ENCODE measurements around the gene NCAPD3. TPM values are rescaled to one million over a fixed set of nuclear protein-coding genes. Genes with fewer than 3 reads are reported as not detected.

NCAPD3 gene
- polyA plus RNA-seq, 3 donors, result 4.0 to 15.2 (median 6.0) TPM

- H3K4me1 Mint-ChIP-seq, result no peaks in the 10 kb centered on the region
- H3K27me3 ChIP-seq (ENCODE audit: control insufficient read depth in 2 of 2, insufficient read depth in 2 of 2, low read length in 2 of 2), result no peaks in the 10 kb centered on the region
- no peaks in the 10 kb centered on the region for H3K27me3 Mint-ChIP-seq (ENCODE audit: low read depth in 3 of 3)
- no peak overlapping the region for H2AFZ ChIP-seq (ENCODE audit: insufficient read depth, low read depth, low read length, poor library complexity, severe bottlenecking)
- no peaks in the 10 kb centered on the region for H3K9me3 Mint-ChIP-seq
- peaks cover 15 to 74% of the 10 kb centered on the region in 2 donors for H3K36me3 ChIP-seq (replicated peaks in 1 of 2; ENCODE audit: control insufficient read depth in 1 of 2, insufficient read depth in 2 of 2, low read length in 2 of 2)
- 100% methylated on average over 1 of the region's 7 CpGs for WGBS (ENCODE audit: insufficient coverage)
- H3K79me2 ChIP-seq (ENCODE audit: insufficient read depth, low read length), result peaks cover 58% of the 10 kb centered on the region
- H3K27ac ChIP-seq (ENCODE audit: low read depth in 1 of 2, low read length in 2 of 2), result no peak overlapping the region
- DNase-seq, result no peak
- no peaks in the 10 kb centered on the region for H3K4me1 ChIP-seq (ENCODE audit: control insufficient read depth in 1 of 2, insufficient read depth in 2 of 2, low read length in 2 of 2)
- no peak overlapping the region for H3K27ac Mint-ChIP-seq
- no peak overlapping the region for H3K4me2 ChIP-seq (replicated peaks; ENCODE audit: extremely low read depth, low read length, poor library complexity, severe bottlenecking)
- intact Hi-C loops (cut with micrococcal nuclease), result loop anchor here in 1 of 2 donors (5.0 kb wide), 1 partner anchor 36 kb away; the partner anchor contains the start of genes ACAD8 and THYN1
- no peak overlapping the region for H3K4me3 Mint-ChIP-seq
- no peaks in the 10 kb centered on the region for H4K20me1 ChIP-seq (ENCODE audit: insufficient read depth, low read length)
- peaks cover 62 to 76% of the 10 kb centered on the region in 2 donors for H3K36me3 Mint-ChIP-seq
- no peak overlapping the region for H3K9ac ChIP-seq (ENCODE audit: insufficient read depth, low read length, poor library complexity, severe bottlenecking)
- no peak for TF ChIP-seq CTCF (IDR thresholded peaks at IDR 0.05)
- H3K4me3 ChIP-seq (replicated peaks in 1 of 3; ENCODE audit: low read depth in 2 of 3, low read length in 3 of 3), result no peak overlapping the region
- H3K9me3 ChIP-seq (replicated peaks in 1 of 2; ENCODE audit: control insufficient read depth in 1 of 2, insufficient read depth in 1 of 2, low read length in 2 of 2), result no peaks in the 10 kb centered on the region
These were observed 7.9 kb downstream of the NCAPD3 start for GRCh38 chr11:134215836-134216235.

GRCh38 chr11:134207538-134208239 lies 16.1 kb downstream of the NCAPD3 start:
- no peaks in the 10 kb centered on the region for H3K27me3 Mint-ChIP-seq (ENCODE audit: low read depth in 3 of 3)
- 100% methylated on average over 1 of the region's 16 CpGs for WGBS (ENCODE audit: insufficient coverage)
- no peaks in the 10 kb centered on the region for H3K9me3 ChIP-seq (replicated peaks in 1 of 2; ENCODE audit: control insufficient read depth in 1 of 2, insufficient read depth in 1 of 2, low read length in 2 of 2)
- H3K4me3 Mint-ChIP-seq, result no peak overlapping the region
- H4K20me1 ChIP-seq (ENCODE audit: insufficient read depth, low read length), result no peaks in the 10 kb centered on the region
- DNase-seq, result peak; percentile 12 to 26 (median 16)
- H3K27me3 ChIP-seq (ENCODE audit: control insufficient read depth in 2 of 2, insufficient read depth in 2 of 2, low read length in 2 of 2), result no peaks in the 10 kb centered on the region
- no peaks in the 10 kb centered on the region for H3K4me1 ChIP-seq (ENCODE audit: control insufficient read depth in 1 of 2, insufficient read depth in 2 of 2, low read length in 2 of 2)
- H3K27ac ChIP-seq (ENCODE audit: low read depth in 1 of 2, low read length in 2 of 2), result no peak overlapping the region
- peaks cover 0 to 1% (median 0%) of the 10 kb centered on the region in 7 donors for H3K9me3 Mint-ChIP-seq
- no peak overlapping the region for H3K27ac Mint-ChIP-seq
- no peaks in the 10 kb centered on the region for H3K4me1 Mint-ChIP-seq
- H2AFZ ChIP-seq (ENCODE audit: insufficient read depth, low read depth, low read length, poor library complexity, severe bottlenecking), result no peak overlapping the region
- no peak overlapping the region for H3K9ac ChIP-seq (ENCODE audit: insufficient read depth, low read length, poor library complexity, severe bottlenecking)
- H3K36me3 ChIP-seq (replicated peaks in 1 of 2; ENCODE audit: control insufficient read depth in 1 of 2, insufficient read depth in 2 of 2, low read length in 2 of 2), result peaks cover 57 to 86% of the 10 kb centered on the region in 2 donors
- H3K36me3 Mint-ChIP-seq, result peaks cover 64 to 88% of the 10 kb centered on the region in 2 donors
- peak; percentile 89 for TF ChIP-seq CTCF (IDR thresholded peaks at IDR 0.05)
- no peak overlapping the region for H3K4me3 ChIP-seq (replicated peaks in 1 of 3; ENCODE audit: low read depth in 2 of 3, low read length in 3 of 3)
- peaks cover 8% of the 10 kb centered on the region for H3K79me2 ChIP-seq (ENCODE audit: insufficient read depth, low read length)
- no peak overlapping the region for H3K4me2 ChIP-seq (replicated peaks; ENCODE audit: extremely low read depth, low read length, poor library complexity, severe bottlenecking)
- intact Hi-C loops (cut with micrococcal nuclease), result no loop called here

Data from CD14-positive monocyte (primary cell).